Right ventricle myocardium superior (tissue), 1 donor: ENCODE measurements around the gene DDA1. TPM values are rescaled to one million over a fixed set of nuclear protein-coding genes. Genes with fewer than 3 reads are reported as not detected.
"Not testable (repeated sequence)": the region's sequence is repeated elsewhere in the genome, so short reads cannot be mapped to it uniquely, and the experiment has no call there.

Experiments used
- ATAC-seq: fragments of 200-7000 bp; cut with Tn5 transposase; one replicate; pipeline ENCODE4 v1.9.1; 2020; ENCODE audit warnings: mild to moderate bottlenecking; ENCODE audit not compliant: poor library complexity
- DNase-seq: peaks from one replicate; pipeline ENCODE4 v3.0.0-alpha.2; 2020
- intact Hi-C: fragments of 100-400 bp; cut with DNase I; formaldehyde crosslinking; loops from one replicate; pipeline ENCODE4 v1.11.2; 2022
- total RNA-seq: library from RNA; stranded (reverse); fragmentation: NEBNext Ultra II Directional; extraction: Animal tissue kit (Norgen Biotek cat#: 25700); gene quantifications from one replicate; pipeline ENCODE4 v1.2.1, GENCODE V29; 2021
- donor health status: DM: no; HTN: yes; CAD: no; lungs with severe emphysema.

The DDA1 gene
- total RNA-seq, 1 donor from 2014 or later, result 27.4 TPM

DNA sequence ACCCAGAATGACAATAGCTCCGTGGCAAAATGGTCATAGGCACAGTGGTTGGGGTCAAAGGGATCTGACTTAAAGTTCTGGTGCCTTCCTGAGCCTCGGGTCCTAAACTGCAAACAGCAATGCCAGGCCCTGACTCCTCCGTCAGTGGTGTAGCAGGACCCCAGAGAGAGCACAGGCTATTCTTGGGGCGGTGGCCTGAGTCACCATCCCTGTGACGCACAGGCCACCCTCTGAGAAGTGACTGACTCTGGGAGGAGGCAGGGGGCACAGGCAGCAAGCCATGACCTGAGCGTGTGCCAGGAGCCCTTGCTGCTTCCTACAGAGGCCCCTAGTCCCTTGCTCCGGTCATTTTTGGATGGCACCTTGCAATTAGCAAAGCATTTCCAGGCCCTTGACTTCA lies 49.0 kb downstream of the DDA1 start:
- ATAC-seq (no peak), DNase-seq (no peak)
- intact Hi-C loops, result no loop called here

DNA sequence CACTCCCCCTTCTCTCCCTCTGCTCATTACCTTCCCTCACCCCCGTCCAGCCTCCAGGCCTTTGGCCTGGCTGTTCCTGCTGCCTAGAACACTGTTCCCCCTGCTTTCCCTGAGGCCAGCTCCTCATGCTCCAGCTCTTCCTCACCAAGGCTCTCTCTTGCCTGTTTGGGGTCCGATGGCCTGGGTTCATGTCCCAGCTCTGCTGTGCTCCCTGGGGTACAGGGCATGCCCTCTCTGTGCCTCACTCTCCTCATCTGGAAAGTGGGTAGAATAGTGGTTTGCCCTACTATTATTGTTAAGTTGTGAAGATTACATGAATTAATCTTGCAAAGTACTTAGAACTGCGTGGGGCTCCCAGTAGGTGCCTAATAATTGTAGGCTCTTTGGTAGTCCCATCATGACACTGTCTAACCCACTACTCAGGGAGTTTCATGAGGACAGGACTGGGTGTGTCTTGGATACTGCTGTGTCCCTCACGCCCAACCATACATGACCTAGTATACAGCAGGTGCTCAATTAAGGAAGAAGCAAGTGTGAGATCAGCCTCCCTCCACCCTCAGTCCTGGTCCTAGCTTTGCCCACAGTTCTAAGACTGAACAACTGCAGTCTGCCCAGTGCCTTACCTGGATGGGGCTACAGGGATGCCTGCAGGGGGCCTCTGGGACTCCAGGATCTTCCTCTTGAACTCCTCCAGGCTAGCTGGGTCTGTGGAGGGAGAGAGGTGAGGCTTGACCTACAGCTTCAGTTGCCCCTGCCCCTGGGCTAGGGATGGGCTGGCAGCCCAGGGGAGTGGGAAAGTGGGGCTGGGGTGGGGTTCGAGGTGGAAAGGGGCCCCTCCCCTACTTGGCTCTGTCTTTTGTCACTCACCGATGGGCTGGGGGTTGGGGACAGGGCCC lies 50.8 kb downstream of the DDA1 start:
- intact Hi-C loops, result no loop called here
- ATAC-seq, result no peak
- DNase-seq, result no peak

DNA sequence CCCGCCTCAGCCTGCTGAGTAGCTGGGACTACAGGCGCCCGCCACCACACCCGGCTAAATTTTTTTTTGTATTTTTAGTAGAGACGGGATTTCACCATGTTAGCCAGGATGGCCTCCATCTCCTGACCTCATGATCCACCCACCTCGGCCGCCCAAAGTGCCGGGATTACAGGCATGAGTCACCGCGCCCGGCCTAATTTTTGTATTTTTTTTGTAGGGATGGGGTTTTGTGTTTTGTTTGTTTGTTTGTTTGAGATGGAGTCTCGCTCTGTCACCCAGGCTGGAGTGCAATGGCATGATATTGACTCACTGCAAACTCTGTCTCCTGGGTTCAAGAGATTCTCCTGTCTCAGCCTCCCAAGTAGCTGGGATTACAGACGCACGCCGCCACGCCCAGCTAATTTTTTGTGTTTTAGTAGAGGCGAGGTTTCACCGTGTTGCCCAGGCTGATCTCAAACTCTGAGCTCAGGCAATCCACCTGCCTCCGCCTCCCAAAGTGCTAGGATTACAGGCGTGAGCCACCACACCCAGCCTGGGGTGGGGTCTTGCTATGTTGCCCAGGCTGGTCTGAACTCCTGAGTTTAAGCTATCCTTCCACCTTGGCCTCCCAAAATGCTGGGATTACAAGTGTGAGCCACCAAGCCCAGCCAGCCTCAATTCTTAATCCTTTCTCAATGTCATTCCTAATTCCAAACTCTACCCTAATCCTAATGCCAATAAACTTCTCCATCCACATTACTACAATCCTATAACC lies 54.7 kb downstream of the DDA1 start:
- intact Hi-C loops, ATAC-seq, DNase-seq: not testable (repeated sequence)

DNA sequence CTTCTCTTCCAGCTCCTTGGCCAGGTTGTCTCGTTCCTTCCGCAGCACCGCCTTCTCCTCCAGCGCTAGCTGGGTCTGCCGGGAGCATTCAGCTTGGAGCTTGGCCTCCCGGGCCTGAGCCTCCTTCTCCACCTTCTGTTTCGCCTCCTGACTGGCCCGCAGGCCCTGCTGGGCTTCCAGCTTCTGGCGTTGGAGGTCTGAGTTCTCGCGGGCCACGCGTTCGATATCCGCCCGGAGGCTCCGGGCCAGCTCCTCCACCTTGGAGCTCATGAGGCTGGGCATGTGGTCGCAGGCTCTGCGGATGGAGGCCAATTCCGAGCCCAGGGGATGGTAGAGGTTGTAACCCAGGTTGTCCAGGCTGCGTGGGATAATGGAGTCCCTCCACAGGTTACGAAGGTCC lies 56.0 kb downstream of the DDA1 start:
- ATAC-seq, result no peak
- intact Hi-C loops, result no loop called here
- DNase-seq, result no peak

DNA sequence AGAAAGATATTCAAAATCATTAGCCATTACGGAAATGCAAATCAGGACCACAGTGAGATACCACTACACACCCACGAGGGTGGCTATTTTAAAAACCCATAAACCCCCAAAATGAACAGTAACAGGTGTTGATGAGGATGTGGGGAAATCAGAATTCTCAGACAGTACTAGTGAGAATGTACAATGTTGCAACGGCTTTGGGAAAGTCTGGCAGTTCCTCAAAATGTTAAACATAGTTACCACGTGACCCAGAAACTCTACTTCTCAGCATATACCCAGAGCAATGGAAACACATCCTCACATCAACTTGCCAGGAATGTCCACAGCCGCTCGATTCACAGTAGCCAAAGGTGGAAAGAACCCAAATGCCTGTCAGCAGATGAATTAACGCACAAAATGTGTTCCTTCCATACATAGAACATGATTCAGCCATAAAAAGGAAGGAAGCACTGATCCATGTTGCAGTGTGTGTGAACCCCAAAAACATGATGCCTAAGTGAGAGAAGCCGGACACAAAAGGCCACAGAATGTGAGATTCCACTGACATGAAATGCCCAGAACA lies 60.7 kb downstream of the DDA1 start:
- DNase-seq (no peak), ATAC-seq (peak; percentile 66)
- intact Hi-C loops, result no loop called here

Other genes starting within 250 kb of the DDA1 start
- 4.5 TPM for gene HAUS8, start 234.1 kb upstream of the DDA1 start, total RNA-seq
- 32.4 TPM for gene MYO9B, start 233.8 kb upstream of the DDA1 start, total RNA-seq
- 30.7 TPM for gene USE1, start 94.2 kb upstream of the DDA1 start, total RNA-seq
- gene OCEL1, start 83.3 kb upstream of the DDA1 start, total RNA-seq, result 22.4 TPM
- gene NR2F6, start 63.6 kb upstream of the DDA1 start, total RNA-seq, result 77.3 TPM
- gene USHBP1, start 44.8 kb upstream of the DDA1 start, total RNA-seq, result 7.9 TPM
- gene BABAM1, start 42.1 kb upstream of the DDA1 start, total RNA-seq, result 77.9 TPM
- 0.13 TPM for gene ANKLE1, start 27.7 kb upstream of the DDA1 start, total RNA-seq
- 12.2 TPM for gene ABHD8, start 6.1 kb upstream of the DDA1 start, total RNA-seq
- 224 TPM for gene MRPL34, start 3.7 kb upstream of the DDA1 start, total RNA-seq
- gene ANO8, start 25.3 kb downstream of the DDA1 start, total RNA-seq, result 8.3 TPM
- gene GTPBP3, start 28.0 kb downstream of the DDA1 start, total RNA-seq, result 9.3 TPM
- gene PLVAP, start 67.8 kb downstream of the DDA1 start, total RNA-seq, result 18.1 TPM
- gene CCDC194, start 84.6 kb downstream of the DDA1 start, total RNA-seq, result not detected
- gene BST2, start 96.1 kb downstream of the DDA1 start, total RNA-seq, result 46.5 TPM
- gene MVB12A, start 110.5 kb downstream of the DDA1 start, total RNA-seq, result 20.3 TPM
- gene TMEM221, start 139.1 kb downstream of the DDA1 start, total RNA-seq, result 0.11 TPM
- 0.24 TPM for gene NXNL1, start 151.4 kb downstream of the DDA1 start, total RNA-seq
- gene SLC27A1, start 161.0 kb downstream of the DDA1 start, total RNA-seq, result 64.2 TPM
- 19.6 TPM for gene PGLS, start 202.1 kb downstream of the DDA1 start, total RNA-seq
- 29.9 TPM for gene COLGALT1, start 246.1 kb downstream of the DDA1 start, total RNA-seq